Sigmoid colon (tissue), 7 donors: ENCODE measurements around the gene KIF3B. TPM values are rescaled to one million over a fixed set of nuclear protein-coding genes. Genes with fewer than 3 reads are reported as not detected.

Experiments used
- DNase-seq: peaks from one replicate; pipeline ENCODE4 v3.0.0-alpha.2; 2019
- H3K27ac ChIP-seq, 4 donors: fragments of 200-600 bp; sonication (generic); one replicate each; pipeline ENCODE4 v1.5.1; 2016 to 2019; ENCODE audit warnings: mild to moderate bottlenecking in 1 of 4
- H3K27me3 ChIP-seq, 3 donors: fragments of 200-600 bp; sonication (generic); one replicate each; pipeline ENCODE4 v1.5.1; 2019; ENCODE audit warnings: mild to moderate bottlenecking in 1 of 3
- H3K36me3 ChIP-seq, 4 donors: fragments of 200-600 bp; sonication (generic); one replicate each; pipeline ENCODE4 v1.5.1; 2016 to 2019
- H3K4me1 ChIP-seq, 4 donors: fragments of 200-600 bp; sonication (generic); one replicate each; pipeline ENCODE4 v1.5.1; 2017 to 2019
- H3K4me3 ChIP-seq, 4 donors: fragments of 200-600 bp; sonication (generic); one replicate each; pipeline ENCODE4 v1.5.1; 2017 to 2019; ENCODE audit warnings: mild to moderate bottlenecking in 2 of 4, moderate library complexity in 1 of 4
- H3K9me3 ChIP-seq, 4 donors: fragments of 200-600 bp in 3 of 4; sonication (generic) in 3 of 4; one replicate each; pipeline versions ENCODE4 v1.5.1 to v1.6.1; 2013 to 2019
- EP300 ChIP-seq, 4 donors: sonication (generic); formaldehyde crosslinking; IDR thresholded peaks; one replicate each; pipeline ENCODE4 v1.6.1; 2017; ENCODE audit warnings: antibody characterized with exemption in 4 of 4
- POLR2A ChIP-seq, 2 donors: fragments of 450-650 bp; IDR thresholded peaks; one replicate each; pipeline ENCODE4 v1.6.1; 2016; ENCODE audit warnings: antibody characterized with exemption in 2 of 2, mild to moderate bottlenecking in 2 of 2, moderate library complexity in 2 of 2
- POLR2AphosphoS5 ChIP-seq, 4 donors: sonication (generic); formaldehyde crosslinking; IDR thresholded peaks; one replicate each; pipeline ENCODE4 v1.6.1; 2017; ENCODE audit warnings: antibody characterized with exemption in 4 of 4
- WGBS, 2 donors: extraction: QIAGEN DNeasy Blood & Tissue Kit; methylation state at CpG; one replicate each; pipeline ENCODE4 v1.1.7; 2013; 5-methylcytosine and 5-hydroxymethylcytosine counted together
- intact Hi-C: fragments of 100-400 bp; cut with DNase I; formaldehyde crosslinking; loops from one replicate; pipeline ENCODE4 v1.15.1; 2023
- polyA plus RNA-seq, 3 donors: library from polyadenylated mRNA; stranded (reverse); fragments of 200-250 nt; gene quantifications; one replicate each; pipeline ENCODE4 v1.2.3, GENCODE V29; 2013
- total RNA-seq, 4 donors: library from RNA; depleted of rRNA; stranded (reverse); fragments of >200 nt; gene quantifications; one replicate each; pipeline ENCODE4 v1.1.0, GENCODE V29; 2016
- TF ChIP-seq, protein P1 (sequence below), 4 experiments: fragments of 450-650 bp in 3 of 4; fragments of 200-600 bp in 1 of 4; IDR thresholded peaks; one replicate each; pipeline ENCODE4 v1.5.1; 2016 to 2019; ENCODE audit warnings: antibody characterized with exemption in 4 of 4, mild to moderate bottlenecking in 3 of 4, moderate library complexity in 2 of 4
- donor health status: healthy with polysubstance abuse.
- donor health status: Bipolar disorder and iron deficiency.
- donor health status: healthy.

Gene KIF3B
- total and polyA plus RNA-seq, 7 donors = 16.1 to 45.8 (median 25.8) TPM

DNA sequence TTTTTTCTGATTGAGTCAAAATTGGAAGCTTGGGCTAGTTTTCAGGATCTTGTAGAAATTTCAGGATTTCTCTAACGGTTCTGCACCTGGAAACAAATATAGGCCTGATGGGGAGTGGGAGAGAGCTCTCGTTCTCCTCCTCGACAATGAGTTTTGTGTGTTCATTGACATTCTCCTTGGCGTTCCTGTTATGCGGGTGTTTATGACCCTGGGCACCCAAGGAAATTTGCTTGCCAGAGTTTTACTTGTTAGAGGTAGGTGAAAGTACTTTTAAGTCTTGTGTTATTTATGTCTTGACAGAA lies 82.8 kb downstream of the KIF3B start:
- WGBS, 2 donors = 6 to 32% methylated on average over 5 of the region's 5 CpGs
- Histone ChIP-seq H3K27ac (peak overlapping the region; percentile 96 to 99 (median 96)), H3K36me3 (no peaks in the 10 kb centered on the region), H3K27me3 (no peaks in the 10 kb centered on the region), H3K9me3 (no peaks in the 10 kb centered on the region), H3K4me3 (peak overlapping the region; percentile 6 to 98 (median 97)), H3K4me1 (peaks cover 0 to 83% (median 72%) of the 10 kb centered on the region in 4 donors)
- TF ChIP-seq EP300 (IDR thresholded peaks at IDR 0.05) = no peak
- TF ChIP-seq POLR2AphosphoS5 (IDR thresholded peaks at IDR 0.05) = no peak
- TF ChIP-seq POLR2A (IDR thresholded peaks at IDR 0.05) = no peak
- TF ChIP-seq, protein P1, sequence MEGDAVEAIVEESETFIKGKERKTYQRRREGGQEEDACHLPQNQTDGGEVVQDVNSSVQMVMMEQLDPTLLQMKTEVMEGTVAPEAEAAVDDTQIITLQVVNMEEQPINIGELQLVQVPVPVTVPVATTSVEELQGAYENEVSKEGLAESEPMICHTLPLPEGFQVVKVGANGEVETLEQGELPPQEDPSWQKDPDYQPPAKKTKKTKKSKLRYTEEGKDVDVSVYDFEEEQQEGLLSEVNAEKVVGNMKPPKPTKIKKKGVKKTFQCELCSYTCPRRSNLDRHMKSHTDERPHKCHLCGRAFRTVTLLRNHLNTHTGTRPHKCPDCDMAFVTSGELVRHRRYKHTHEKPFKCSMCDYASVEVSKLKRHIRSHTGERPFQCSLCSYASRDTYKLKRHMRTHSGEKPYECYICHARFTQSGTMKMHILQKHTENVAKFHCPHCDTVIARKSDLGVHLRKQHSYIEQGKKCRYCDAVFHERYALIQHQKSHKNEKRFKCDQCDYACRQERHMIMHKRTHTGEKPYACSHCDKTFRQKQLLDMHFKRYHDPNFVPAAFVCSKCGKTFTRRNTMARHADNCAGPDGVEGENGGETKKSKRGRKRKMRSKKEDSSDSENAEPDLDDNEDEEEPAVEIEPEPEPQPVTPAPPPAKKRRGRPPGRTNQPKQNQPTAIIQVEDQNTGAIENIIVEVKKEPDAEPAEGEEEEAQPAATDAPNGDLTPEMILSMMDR (IDR thresholded peaks at IDR 0.05) = no peak
- no peak for DNase-seq
- intact Hi-C loops = loop anchor here (10.0 kb wide), 1 partner anchor 155 kb away; the partner anchor contains the start of genes PLAGL2 and POFUT1

DNA sequence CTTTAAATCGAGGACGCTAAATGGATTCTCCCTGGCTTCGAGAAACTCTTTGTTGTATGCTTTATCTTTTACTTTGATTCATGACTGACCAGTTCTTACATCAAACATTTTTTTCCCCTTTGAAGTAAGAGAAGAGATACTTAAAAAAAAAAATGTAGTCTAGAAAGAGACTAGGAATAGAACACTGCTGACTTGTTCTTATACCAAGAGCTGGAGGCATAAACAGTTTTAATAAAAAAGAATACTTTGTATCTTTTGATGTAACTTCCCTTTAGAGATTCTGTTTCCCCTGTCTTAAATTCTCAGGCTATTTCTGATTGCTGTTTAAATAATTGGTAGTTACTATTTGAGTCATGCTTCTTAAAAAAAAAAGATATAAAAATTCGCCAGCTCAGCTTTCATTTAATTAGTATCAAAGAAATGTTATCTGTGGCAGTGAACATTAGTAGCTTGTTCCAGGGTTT lies 85.5 kb downstream of the KIF3B start:
- H3K9me3 ChIP-seq = no peaks in the 10 kb centered on the region
- H3K27ac ChIP-seq = peak overlapping the region in 3 of 4 donors; percentile 41 to 97 (median 58)
- H3K36me3 ChIP-seq = no peaks in the 10 kb centered on the region
- no peak overlapping the region for H3K4me3 ChIP-seq
- no peak for TF ChIP-seq EP300 (IDR thresholded peaks at IDR 0.05)
- peaks cover 0 to 87% (median 77%) of the 10 kb centered on the region in 4 donors for H3K4me1 ChIP-seq
- 20 to 38% methylated on average over 4 of the region's 4 CpGs for WGBS, 2 donors
- no peaks in the 10 kb centered on the region for H3K27me3 ChIP-seq
- DNase-seq = no peak
- intact Hi-C loops = loop anchor here (10.0 kb wide), 1 partner anchor 158 kb away; the partner anchor contains the start of genes PLAGL2 and POFUT1

DNA sequence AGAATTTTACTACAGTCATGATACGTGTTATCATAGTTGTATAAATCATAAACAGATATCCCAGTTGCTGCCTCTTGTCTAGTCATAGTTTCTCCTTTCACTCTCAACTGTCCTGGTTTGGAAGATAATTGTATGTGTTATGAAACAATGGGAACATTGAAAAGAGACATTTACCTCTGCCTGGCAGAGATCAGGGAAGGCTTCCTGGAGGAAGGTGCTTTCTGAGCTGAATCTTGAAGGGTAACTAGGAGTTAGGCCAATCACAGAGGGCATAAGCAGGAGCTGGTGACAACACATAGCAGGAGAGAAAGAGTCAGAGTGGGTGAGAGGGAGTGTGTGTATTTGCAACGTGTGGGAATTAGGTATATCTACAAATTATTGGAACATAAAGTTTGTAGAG lies 86.0 kb downstream of the KIF3B start:
- H3K4me1 ChIP-seq = peaks cover 0 to 92% (median 82%) of the 10 kb centered on the region in 4 donors
- intact Hi-C loops = loop anchor here (10.0 kb wide), 1 partner anchor 159 kb away; the partner anchor contains the start of genes PLAGL2 and POFUT1
- H3K9me3 ChIP-seq = no peaks in the 10 kb centered on the region
- H3K36me3 ChIP-seq = no peaks in the 10 kb centered on the region
- TF ChIP-seq POLR2AphosphoS5 (IDR thresholded peaks at IDR 0.05) (no peak), EP300 (IDR thresholded peaks at IDR 0.05) (no peak), POLR2A (IDR thresholded peaks at IDR 0.05) (no peak)
- TF ChIP-seq, protein P1 (IDR thresholded peaks at IDR 0.05) = no peak
- DNase-seq = no peak
- 43 to 68% methylated on average over 2 of the region's 2 CpGs for WGBS, 2 donors
- no peak overlapping the region for H3K4me3 ChIP-seq
- H3K27ac ChIP-seq = peak overlapping the region in 3 of 4 donors; percentile 41 to 97 (median 58)
- H3K27me3 ChIP-seq = no peaks in the 10 kb centered on the region

DNA sequence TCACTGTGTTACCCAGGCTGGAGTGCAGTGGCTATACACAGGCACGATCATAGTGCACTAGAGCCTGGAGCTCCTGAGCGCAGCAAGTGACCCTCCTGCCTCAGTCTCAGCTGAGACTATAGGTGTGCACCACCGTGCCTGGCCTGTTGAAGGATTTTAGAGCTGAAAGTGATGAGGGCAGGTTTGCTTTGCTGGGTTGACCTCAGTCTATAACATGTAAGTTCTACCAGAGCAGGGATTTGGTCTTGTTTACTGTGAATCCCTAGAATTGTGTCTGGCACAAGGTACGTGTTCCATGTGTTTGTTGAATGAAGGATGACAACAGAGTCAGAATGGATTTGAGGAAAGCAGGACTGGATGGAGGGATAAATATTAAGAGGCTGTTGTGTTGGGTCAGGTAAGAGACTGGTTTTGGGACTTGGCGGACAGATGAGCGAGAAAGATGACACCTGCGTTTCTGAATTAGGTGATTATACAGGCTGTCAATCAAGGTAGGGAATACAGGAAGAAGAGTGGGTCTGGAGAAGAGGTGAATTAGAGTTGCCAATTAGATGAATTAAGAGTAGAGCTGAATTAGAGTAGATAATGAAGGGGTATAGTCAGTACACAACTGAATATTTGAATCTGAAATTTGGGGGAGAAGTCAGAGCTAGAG lies 87.2 kb downstream of the KIF3B start:
- H3K9me3 ChIP-seq = no peaks in the 10 kb centered on the region
- peak overlapping the region in 1 of 4 donors; percentile 9 for H3K27ac ChIP-seq
- no peak overlapping the region for H3K4me3 ChIP-seq
- no peaks in the 10 kb centered on the region for H3K27me3 ChIP-seq
- TF ChIP-seq, protein P1 (IDR thresholded peaks at IDR 0.05) = no peak
- TF ChIP-seq POLR2AphosphoS5 (IDR thresholded peaks at IDR 0.05) (no peak), POLR2A (IDR thresholded peaks at IDR 0.05) (no peak), EP300 (IDR thresholded peaks at IDR 0.05) (no peak)
- intact Hi-C loops = loop anchor here (10.0 kb wide), 1 partner anchor 160 kb away; the partner anchor contains the start of genes PLAGL2 and POFUT1
- DNase-seq = no peak
- WGBS, 2 donors = 80 to 83% methylated on average over 7 of the region's 7 CpGs
- H3K36me3 ChIP-seq = peaks cover 0 to 8% (median 3%) of the 10 kb centered on the region in 4 donors
- H3K4me1 ChIP-seq = peaks cover 0 to 95% (median 85%) of the 10 kb centered on the region in 4 donors

DNA sequence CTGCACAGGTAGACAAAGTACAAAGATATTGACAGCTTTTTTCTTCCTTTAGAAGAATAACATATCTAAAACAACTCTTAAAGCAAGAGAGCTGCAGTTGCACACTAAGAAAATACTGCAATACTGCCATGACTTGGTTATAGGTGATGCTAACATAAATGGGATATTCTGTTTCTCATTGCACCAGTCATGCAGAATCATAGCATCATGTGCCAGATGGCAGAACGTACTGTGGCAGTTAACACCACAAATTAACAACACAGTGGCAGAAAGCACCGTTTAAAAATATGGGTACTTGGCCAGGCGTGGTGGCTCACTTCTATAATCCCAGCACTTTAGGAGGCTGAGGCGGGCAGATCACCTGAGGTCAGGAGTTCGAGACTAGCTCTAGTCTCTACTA lies 88.1 kb downstream of the KIF3B start:
- TF ChIP-seq POLR2AphosphoS5 (IDR thresholded peaks at IDR 0.05) = no peak
- no peak for TF ChIP-seq POLR2A (IDR thresholded peaks at IDR 0.05)
- TF ChIP-seq EP300 (IDR thresholded peaks at IDR 0.05) = no peak
- TF ChIP-seq, protein P1 (IDR thresholded peaks at IDR 0.05) = no peak
- no peak for DNase-seq
- no peaks in the 10 kb centered on the region for H3K27me3 ChIP-seq
- intact Hi-C loops = loop anchor here (10.0 kb wide), 1 partner anchor 161 kb away; the partner anchor contains the start of genes PLAGL2 and POFUT1
- H3K4me1 ChIP-seq = peaks cover 0 to 86% (median 76%) of the 10 kb centered on the region in 4 donors
- peaks cover 0 to 17% (median 4%) of the 10 kb centered on the region in 4 donors for H3K36me3 ChIP-seq
- no peaks in the 10 kb centered on the region for H3K9me3 ChIP-seq
- no peak overlapping the region for H3K4me3 ChIP-seq
- 58 to 66% methylated on average over 5 of the region's 5 CpGs for WGBS, 2 donors
- no peak overlapping the region for H3K27ac ChIP-seq
